NT2/D1 (cell line): ENCODE results near the gene RPEL1.

Source experiments
- SUZ12 ChIP-seq: IDR thresholded peaks from 2 replicates; pipeline ENCODE4 v1.6.1; 2011; ENCODE audit not compliant: insufficient read length, insufficient read depth; ENCODE audit errors: extremely low read depth
- YY1 ChIP-seq: IDR thresholded peaks from 2 replicates; pipeline ENCODE4 v1.6.1; 2011; ENCODE audit not compliant: insufficient read length, insufficient read depth

GRCh38 chr10:103246324-103246723 is 637 bp downstream of the RPEL1 start:
- TF ChIP-seq SUZ12 (no peak), YY1 (no peak)
